HG03520 (cell line): Measurements from ENCODE around the gene ICA1.

Experiments
- ATAC-seq: cut with Tn5 transposase; IDR thresholded peaks from one replicate; pipeline ENCODE4 v1.9.1; 2021; ENCODE audit warnings: mild to moderate bottlenecking, moderate library complexity; ENCODE audit not compliant: unreplicated experiment

ICA1 gene

GRCh38 chr7:8165150-8165549 is 96.8 kb downstream of the ICA1 start:
- no peak for ATAC-seq

GRCh38 chr7:8162181-8162580 is 99.8 kb downstream of the ICA1 start:
- no peak for ATAC-seq

GRCh38 chr7:8161364-8161828 is 100.6 kb downstream of the ICA1 start:
- no peak for ATAC-seq

GRCh38 chr7:8160779-8161345 is 101.1 kb downstream of the ICA1 start:
- ATAC-seq: no peak

GRCh38 chr7:8160250-8160649 is 101.7 kb downstream of the ICA1 start:
- no peak for ATAC-seq

GRCh38 chr7:8159595-8159994 is 102.4 kb downstream of the ICA1 start:
- no peak for ATAC-seq

- no peak for ATAC-seq
Observed at GRCh38 chr7:8157296-8157695, 104.7 kb downstream of the ICA1 start.

GRCh38 chr7:8155836-8156235 is 106.1 kb downstream of the ICA1 start:
- no peak for ATAC-seq

GRCh38 chr7:8154272-8154671 is 107.7 kb downstream of the ICA1 start:
- no peak for ATAC-seq

- ATAC-seq: no peak
Observed at GRCh38 chr7:8152489-8153192, 109.3 kb downstream of the ICA1 start.

GRCh38 chr7:8151161-8151725 is 110.7 kb downstream of the ICA1 start:
- no peak for ATAC-seq

- no peak for ATAC-seq
Observed at GRCh38 chr7:8149222-8149621, 112.7 kb downstream of the ICA1 start.

- ATAC-seq: no peak
Observed at GRCh38 chr7:8147760-8148463, 114.1 kb downstream of the ICA1 start.

- no peak for ATAC-seq
Observed at GRCh38 chr7:8146788-8147413, 115.1 kb downstream of the ICA1 start.

- no peak for ATAC-seq
Observed at GRCh38 chr7:8146106-8146787, 115.7 kb downstream of the ICA1 start.

- ATAC-seq: no peak
Observed at GRCh38 chr7:8144856-8145255, 117.1 kb downstream of the ICA1 start.

- peak; percentile 56 for ATAC-seq
Observed at GRCh38 chr7:8143151-8143874, 118.7 kb downstream of the ICA1 start.

- no peak for ATAC-seq
Observed at GRCh38 chr7:8142477-8142876, 119.5 kb downstream of the ICA1 start.

- no peak for ATAC-seq
Observed at GRCh38 chr7:8141070-8141469, 120.9 kb downstream of the ICA1 start.
